Dedifferentiated amniotic fluid mesenchymal stem cell (primary cell): Measurements from ENCODE around the gene DOCK4.

ENCODE experiments used
- DNase-seq: peaks from one replicate; pipeline ENCODE4 v3.0.0-alpha.2; 2016; ENCODE audit errors: extremely low spot score

DOCK4 gene

GRCh38 chr7:112013274-112013673, 192.9 kb downstream of the DOCK4 start:
- no peak for DNase-seq

GRCh38 chr7:112012242-112012641, 194.0 kb downstream of the DOCK4 start:
- no peak for DNase-seq

DNA sequence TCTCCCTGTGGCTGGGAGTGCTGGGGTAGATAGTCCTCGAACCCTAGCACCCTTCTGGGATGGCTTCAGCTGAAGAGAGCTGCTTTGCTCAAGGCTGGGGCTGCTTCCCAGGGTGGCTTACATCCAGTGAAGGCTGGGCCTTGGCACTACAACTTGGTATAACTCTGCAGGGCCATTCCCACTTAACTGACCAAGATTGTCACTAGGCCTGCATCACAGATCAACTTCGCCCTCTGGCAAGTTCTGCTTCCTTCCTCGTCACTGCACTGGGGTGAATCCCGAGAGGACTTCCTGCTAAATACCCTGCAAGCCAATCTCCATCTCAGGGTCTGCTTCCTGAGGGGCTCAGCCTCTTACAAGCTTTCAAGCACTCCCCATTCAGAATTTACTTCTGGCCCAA, 195.2 kb downstream of the DOCK4 start:
- DNase-seq: no peak

GRCh38 chr7:112010109-112010508, 196.1 kb downstream of the DOCK4 start:
- no peak for DNase-seq

GRCh38 chr7:112009081-112009480, 197.1 kb downstream of the DOCK4 start:
- DNase-seq: no peak

- no peak for DNase-seq
These were observed 199.0 kb downstream of the DOCK4 start for GRCh38 chr7:112007185-112007584.

DNA sequence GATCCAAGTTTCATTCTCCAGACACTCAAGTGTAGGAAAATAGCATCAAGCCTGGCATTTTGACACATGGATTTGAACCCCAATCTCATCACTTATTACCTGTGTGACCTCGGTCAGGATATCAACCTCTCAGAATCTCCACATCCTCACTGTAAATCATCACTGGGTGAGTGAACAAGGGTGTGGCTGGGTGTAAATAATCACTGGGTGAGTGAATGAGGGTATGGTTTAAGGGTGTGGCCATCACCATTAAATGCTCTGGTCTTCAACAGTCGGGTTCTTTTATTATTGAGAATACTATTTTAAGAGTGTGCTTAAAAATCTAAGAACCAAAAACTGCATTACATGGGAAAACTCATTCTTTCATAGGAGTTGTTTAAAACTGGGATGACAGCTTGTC, 200.1 kb downstream of the DOCK4 start:
- no peak for DNase-seq

GRCh38 chr7:112005205-112005775, 200.9 kb downstream of the DOCK4 start:
- DNase-seq: no peak

GRCh38 chr7:112001091-112001826, 204.9 kb downstream of the DOCK4 start:
- DNase-seq: peak; percentile 71

- no peak for DNase-seq
These were observed 207.9 kb downstream of the DOCK4 start for GRCh38 chr7:111998326-111998725.

GRCh38 chr7:111997546-111997945, 208.7 kb downstream of the DOCK4 start:
- no peak for DNase-seq

DNA sequence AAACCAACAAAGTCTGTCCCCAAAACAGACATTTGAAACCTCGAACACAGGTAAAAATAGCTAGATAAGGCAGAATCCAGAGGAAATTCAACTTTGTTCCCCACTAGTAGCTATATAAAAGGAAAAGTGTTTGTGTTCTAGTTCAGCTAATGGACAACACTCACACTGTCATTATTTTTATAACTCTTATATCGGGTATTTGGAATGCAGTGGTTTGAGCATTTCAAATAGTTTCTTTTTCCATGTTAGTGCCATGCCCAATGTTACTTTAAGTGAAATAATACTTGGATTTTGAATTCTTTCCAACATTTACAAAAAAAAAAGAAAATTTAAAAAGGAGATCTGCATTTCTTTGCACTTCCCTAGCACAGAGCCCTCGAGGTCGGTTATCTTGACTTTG, 213.6 kb downstream of the DOCK4 start:
- no peak for DNase-seq

DNA sequence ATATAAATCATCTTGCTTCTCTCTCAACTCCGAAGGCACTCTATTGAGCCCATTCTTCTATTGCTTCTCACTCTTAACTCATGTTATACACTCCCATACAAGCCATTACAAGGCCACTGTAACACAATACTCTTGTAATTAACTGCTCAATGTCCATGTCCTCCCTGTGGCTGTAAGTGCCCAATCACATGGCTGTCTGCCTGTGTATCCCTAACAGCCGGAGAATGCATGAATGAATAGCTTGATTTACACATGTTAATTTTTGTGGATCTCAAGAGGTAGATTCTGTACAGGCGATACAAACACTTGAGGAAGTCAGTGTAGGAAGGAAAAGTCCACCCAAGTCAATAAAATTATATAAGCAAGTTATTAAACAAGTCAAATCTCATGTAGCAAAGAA, 215.6 kb downstream of the DOCK4 start:
- DNase-seq: no peak

- DNase-seq: no peak
These were observed 218.3 kb downstream of the DOCK4 start for GRCh38 chr7:111987886-111988285.

DNA sequence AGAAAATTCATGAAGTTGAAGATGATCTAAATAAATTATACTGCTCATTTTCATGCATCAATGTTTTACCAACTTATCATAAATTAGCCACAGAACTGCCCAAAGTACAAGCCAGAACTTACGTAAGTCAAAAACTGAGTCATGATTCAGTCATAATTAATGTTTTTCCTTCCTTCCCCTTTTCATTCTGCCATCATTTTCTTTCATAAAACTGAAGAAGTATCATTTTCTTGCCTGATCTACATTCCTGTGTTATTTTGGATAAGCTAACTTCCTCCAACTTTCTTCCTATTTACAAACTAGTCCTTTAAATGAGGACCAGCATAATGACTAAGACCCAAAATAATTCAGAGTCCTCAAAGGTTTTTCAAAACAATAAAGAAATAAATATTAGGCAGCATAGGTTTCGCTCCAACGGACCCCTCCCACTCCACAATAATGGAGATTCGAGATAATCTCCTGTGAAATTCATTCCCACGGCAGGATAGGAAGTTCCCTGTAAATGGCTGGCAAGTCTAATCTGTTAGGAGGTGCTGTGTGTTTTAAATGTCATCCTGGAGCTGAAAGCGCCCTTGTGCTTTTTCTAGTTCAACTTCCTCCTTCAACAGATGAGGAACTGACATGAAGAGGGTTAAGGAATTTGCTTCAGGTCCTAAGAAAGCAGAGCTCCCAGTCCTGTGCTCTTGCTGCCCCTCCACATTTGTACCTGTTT, 218.9 kb downstream of the DOCK4 start:
- peak; percentile 52 for DNase-seq

GRCh38 chr7:111986601-111987000, 219.6 kb downstream of the DOCK4 start:
- DNase-seq: no peak

GRCh38 chr7:111985798-111986197, 220.4 kb downstream of the DOCK4 start:
- no peak for DNase-seq

GRCh38 chr7:111982804-111983203, 223.4 kb downstream of the DOCK4 start:
- DNase-seq: peak; percentile 15

DNA sequence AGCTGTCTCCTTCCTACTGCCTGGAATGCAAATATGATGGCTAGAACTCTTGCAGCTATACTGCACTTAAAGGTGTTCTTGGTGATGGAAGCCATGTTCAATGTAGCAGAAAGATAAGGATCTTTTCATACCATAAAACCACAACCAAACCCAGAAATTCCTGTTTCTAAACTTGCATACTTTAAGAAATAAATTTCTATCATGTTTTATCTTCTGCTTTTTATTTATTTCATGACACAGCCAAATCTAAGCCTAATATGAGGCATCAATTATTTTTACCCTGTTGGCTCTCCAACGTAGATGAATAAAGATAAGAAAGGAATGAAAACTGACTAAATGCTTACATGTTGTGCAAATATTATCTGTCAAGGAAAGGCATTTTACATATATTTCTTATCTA, 224.1 kb downstream of the DOCK4 start:
- DNase-seq: no peak

DNA sequence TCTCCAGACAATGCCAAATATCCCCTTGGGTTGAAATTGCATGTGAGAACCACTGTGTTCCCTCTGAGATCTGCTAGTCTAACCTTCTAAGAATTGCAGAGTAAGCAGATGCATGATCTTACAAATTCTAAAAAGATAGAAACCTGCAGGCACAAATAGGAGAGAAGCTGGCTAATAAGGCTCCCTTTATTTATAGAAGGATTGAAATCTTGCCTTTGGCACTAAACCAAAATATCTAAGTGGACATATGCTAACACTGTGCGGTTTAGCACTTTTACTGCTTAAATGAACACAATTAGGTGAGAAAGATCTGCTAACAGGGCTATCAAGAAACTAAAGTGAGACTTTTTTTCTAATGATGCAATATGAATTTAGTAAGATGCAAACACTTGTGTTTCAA, 225.5 kb downstream of the DOCK4 start:
- DNase-seq: no peak

DNA sequence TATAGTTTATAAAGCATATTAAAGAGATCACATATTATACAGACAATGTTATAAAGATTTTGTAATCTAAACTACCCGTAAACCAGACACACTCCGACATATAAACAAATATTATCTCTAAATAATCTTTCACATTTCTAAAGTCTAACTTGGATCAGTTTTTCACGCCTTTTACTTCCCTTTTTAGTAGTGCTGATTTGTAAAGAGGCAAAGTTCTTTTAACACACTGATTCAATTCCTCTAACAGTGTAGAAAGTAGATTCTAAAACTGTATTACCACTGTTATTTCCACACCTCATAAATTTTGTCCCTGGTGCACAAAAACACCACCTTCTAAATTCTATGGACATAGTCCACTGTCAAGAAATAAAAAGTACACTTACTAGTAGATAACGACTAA, 230.9 kb downstream of the DOCK4 start:
- no peak for DNase-seq

GRCh38 chr7:111960984-111961383, 245.2 kb downstream of the DOCK4 start:
- no peak for DNase-seq

DNA sequence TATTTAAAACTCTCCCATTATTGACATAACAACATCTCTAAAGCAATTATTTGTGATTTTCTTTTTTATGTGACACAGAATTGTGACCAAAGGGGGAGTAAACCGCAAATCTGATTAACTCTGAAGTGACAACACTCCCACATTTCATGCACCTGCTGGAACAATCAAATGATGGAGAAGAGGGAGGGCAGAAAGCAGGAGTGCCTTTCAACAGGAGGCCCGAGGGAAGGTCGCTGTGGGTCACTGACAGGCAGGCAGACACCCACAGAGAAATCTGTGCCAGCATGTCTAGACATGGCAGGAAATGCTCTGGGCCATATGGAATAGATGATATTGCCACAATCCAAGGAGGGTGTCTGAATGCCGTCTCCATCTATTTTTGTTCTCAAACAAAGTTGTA, 247.3 kb downstream of the DOCK4 start:
- DNase-seq: no peak
